ENCODE results near the gene SH3PXD2A.

Gene SH3PXD2A

GRCh38 chr10:103855424-103855823 lies at the start of gene SH3PXD2A:
Gene SH3PXD2A, minus strand, starts transcription at chr10:103855576. Its CDS starts 310 bp downstream, at chr10:103855266.
- peak; percentile 23 for ATAC-seq
- Mint-ChIP-seq H3K4me1 (peaks cover 11% of the 10 kb centered on the region), H3K27ac (no peak within 1 kb of the TSS), H3K27me3 (peaks cover 39% of the 10 kb centered on the region), H3K9me3 (no peaks in the 10 kb centered on the region), H3K4me3 (peak within 1 kb of the TSS; percentile 70), H3K36me3 (ENCODE audit: low read depth) (no peaks in the 10 kb centered on the region)
- peak; percentile 13 for DNase-seq

- Mint-ChIP-seq H3K4me1 (peaks cover 55% of the 10 kb centered on the region), H3K27ac (peak overlapping the region; percentile 23), H3K9me3 (no peaks in the 10 kb centered on the region), H3K36me3 (ENCODE audit: low read depth) (peaks cover 33% of the 10 kb centered on the region), H3K27me3 (no peaks in the 10 kb centered on the region), H3K4me3 (peak overlapping the region; percentile 62)
- ATAC-seq (peak; percentile 70), DNase-seq (no peak)
These were observed 45.9 kb upstream of the SH3PXD2A start for GRCh38 chr10:103901299-103901698.

GRCh38 chr10:103899312-103899711 lies 43.9 kb upstream of the SH3PXD2A start:
- ATAC-seq (no peak), DNase-seq (no peak)
- Mint-ChIP-seq H3K27ac (no peak overlapping the region), H3K36me3 (ENCODE audit: low read depth) (peaks cover 31% of the 10 kb centered on the region), H3K4me3 (no peak overlapping the region), H3K27me3 (no peaks in the 10 kb centered on the region), H3K4me1 (peaks cover 57% of the 10 kb centered on the region), H3K9me3 (no peaks in the 10 kb centered on the region)

- DNase-seq = no peak
- no peaks in the 10 kb centered on the region for H3K9me3 Mint-ChIP-seq
- peaks cover 54% of the 10 kb centered on the region for H3K4me1 Mint-ChIP-seq
- H3K4me3 Mint-ChIP-seq = no peak overlapping the region
- H3K27me3 Mint-ChIP-seq = no peaks in the 10 kb centered on the region
- H3K27ac Mint-ChIP-seq = no peak overlapping the region
- peaks cover 22% of the 10 kb centered on the region for H3K36me3 Mint-ChIP-seq (ENCODE audit: low read depth)
- no peak for ATAC-seq
These were observed 41.9 kb upstream of the SH3PXD2A start for GRCh38 chr10:103897241-103897774.

GRCh38 chr10:103896225-103896624 lies 40.8 kb upstream of the SH3PXD2A start:
- no peaks in the 10 kb centered on the region for H3K27me3 Mint-ChIP-seq
- no peak for DNase-seq
- H3K36me3 Mint-ChIP-seq (ENCODE audit: low read depth) = peaks cover 24% of the 10 kb centered on the region
- no peak for ATAC-seq
- no peaks in the 10 kb centered on the region for H3K9me3 Mint-ChIP-seq
- H3K27ac Mint-ChIP-seq = peak overlapping the region; percentile 38
- H3K4me3 Mint-ChIP-seq = no peak overlapping the region
- peaks cover 43% of the 10 kb centered on the region for H3K4me1 Mint-ChIP-seq

- H3K27ac Mint-ChIP-seq = peak overlapping the region; percentile 38
- ATAC-seq (peak; percentile 70), DNase-seq (no peak)
- H3K36me3 Mint-ChIP-seq (ENCODE audit: low read depth) = peaks cover 24% of the 10 kb centered on the region
- no peaks in the 10 kb centered on the region for H3K9me3 Mint-ChIP-seq
- no peak overlapping the region for H3K4me3 Mint-ChIP-seq
- H3K27me3 Mint-ChIP-seq = no peaks in the 10 kb centered on the region
- H3K4me1 Mint-ChIP-seq = peaks cover 40% of the 10 kb centered on the region
These were observed 40.2 kb upstream of the SH3PXD2A start for GRCh38 chr10:103895411-103896186.

- H3K36me3 Mint-ChIP-seq (ENCODE audit: low read depth) = peaks cover 19% of the 10 kb centered on the region
- no peak for DNase-seq
- no peak overlapping the region for H3K4me3 Mint-ChIP-seq
- ATAC-seq = no peak
- no peaks in the 10 kb centered on the region for H3K27me3 Mint-ChIP-seq
- no peaks in the 10 kb centered on the region for H3K9me3 Mint-ChIP-seq
- peaks cover 46% of the 10 kb centered on the region for H3K4me1 Mint-ChIP-seq
- peak overlapping the region; percentile 38 for H3K27ac Mint-ChIP-seq
These were observed 39.1 kb upstream of the SH3PXD2A start for GRCh38 chr10:103894441-103894864.

GRCh38 chr10:103893817-103894216 lies 38.4 kb upstream of the SH3PXD2A start:
- Mint-ChIP-seq H3K27ac (no peak overlapping the region), H3K4me1 (peaks cover 52% of the 10 kb centered on the region), H3K27me3 (no peaks in the 10 kb centered on the region), H3K36me3 (ENCODE audit: low read depth) (peaks cover 19% of the 10 kb centered on the region), H3K9me3 (no peaks in the 10 kb centered on the region), H3K4me3 (no peak overlapping the region)
- no peak for ATAC-seq
- DNase-seq = no peak

- Mint-ChIP-seq H3K27me3 (no peaks in the 10 kb centered on the region), H3K36me3 (ENCODE audit: low read depth) (peaks cover 14% of the 10 kb centered on the region), H3K9me3 (no peaks in the 10 kb centered on the region), H3K4me3 (no peak overlapping the region), H3K4me1 (peaks cover 60% of the 10 kb centered on the region), H3K27ac (no peak overlapping the region)
- DNase-seq (no peak), ATAC-seq (no peak)
These were observed 36.8 kb upstream of the SH3PXD2A start for GRCh38 chr10:103892181-103892580.

GRCh38 chr10:103890688-103891087 lies 35.3 kb upstream of the SH3PXD2A start:
- Mint-ChIP-seq H3K36me3 (ENCODE audit: low read depth) (peaks cover 10% of the 10 kb centered on the region), H3K4me1 (peaks cover 54% of the 10 kb centered on the region), H3K9me3 (no peaks in the 10 kb centered on the region), H3K4me3 (no peak overlapping the region), H3K27me3 (no peaks in the 10 kb centered on the region), H3K27ac (peak overlapping the region; percentile 86)
- DNase-seq (no peak), ATAC-seq (no peak)

- Mint-ChIP-seq H3K4me1 (peaks cover 51% of the 10 kb centered on the region), H3K9me3 (no peaks in the 10 kb centered on the region), H3K36me3 (ENCODE audit: low read depth) (peaks cover 10% of the 10 kb centered on the region), H3K4me3 (no peak overlapping the region), H3K27me3 (no peaks in the 10 kb centered on the region), H3K27ac (peak overlapping the region; percentile 86)
- no peak for DNase-seq
- ATAC-seq = peak; percentile 78
These were observed 34.9 kb upstream of the SH3PXD2A start for GRCh38 chr10:103890194-103890658.

- ATAC-seq (no peak), DNase-seq (no peak)
- Mint-ChIP-seq H3K4me1 (peaks cover 41% of the 10 kb centered on the region), H3K27me3 (no peaks in the 10 kb centered on the region), H3K36me3 (ENCODE audit: low read depth) (peaks cover 10% of the 10 kb centered on the region), H3K27ac (peak overlapping the region; percentile 86), H3K4me3 (no peak overlapping the region), H3K9me3 (no peaks in the 10 kb centered on the region)
These were observed 33.8 kb upstream of the SH3PXD2A start for GRCh38 chr10:103889121-103889720.

GRCh38 chr10:103888113-103888841 lies 32.9 kb upstream of the SH3PXD2A start:
- H3K27ac Mint-ChIP-seq = peak overlapping the region; percentile 70
- no peaks in the 10 kb centered on the region for H3K9me3 Mint-ChIP-seq
- no peak overlapping the region for H3K4me3 Mint-ChIP-seq
- no peak for DNase-seq
- ATAC-seq = peak; percentile 78
- H3K36me3 Mint-ChIP-seq (ENCODE audit: low read depth) = peaks cover 12% of the 10 kb centered on the region
- peaks cover 35% of the 10 kb centered on the region for H3K4me1 Mint-ChIP-seq
- H3K27me3 Mint-ChIP-seq = no peaks in the 10 kb centered on the region

GRCh38 chr10:103885617-103886016 lies 30.2 kb upstream of the SH3PXD2A start:
- DNase-seq (no peak), ATAC-seq (no peak)
- Mint-ChIP-seq H3K9me3 (no peaks in the 10 kb centered on the region), H3K4me1 (peaks cover 28% of the 10 kb centered on the region), H3K36me3 (ENCODE audit: low read depth) (peaks cover 14% of the 10 kb centered on the region), H3K27me3 (no peaks in the 10 kb centered on the region), H3K4me3 (no peak overlapping the region), H3K27ac (peak overlapping the region; percentile 14)
